Spleen (tissue), 11 donors: Measurements from ENCODE around the gene ZNF85. TPM values are rescaled to one million over a fixed set of nuclear protein-coding genes. Genes with fewer than 3 reads are reported as not detected.

Experiments
- DNase-seq: peaks from one replicate; pipeline ENCODE4 v3.0.0-alpha.2; 2020
- H3K27ac ChIP-seq, 8 donors: fragments of 200-600 bp; sonication (generic) in 7 of 8; 1 replicate in 4 of 8; 2 replicates in 4 of 8; pipeline versions ENCODE4 v1.5.0 to v1.8.0; 2016 to 2021; ENCODE audit warnings: inconsistent platforms in 4 of 8, mild to moderate bottlenecking in 4 of 8, moderate library complexity in 1 of 8
- H3K27me3 ChIP-seq, 7 donors: fragments of 200-600 bp; sonication (generic) in 6 of 7; replicated peaks in 1 of 7; 1 replicate in 4 of 7; 2 replicates in 3 of 7; pipeline versions ENCODE4 v1.5.0 to v1.8.0; 2016 to 2021; ENCODE audit warnings: inconsistent platforms in 3 of 7, mild to moderate bottlenecking in 1 of 7
- H3K36me3 ChIP-seq, 6 donors: fragments of 200-600 bp; sonication (generic) in 5 of 6; 1 replicate in 4 of 6; 2 replicates in 2 of 6; pipeline versions ENCODE4 v1.5.0 to v1.8.0; 2016 to 2021; ENCODE audit warnings: inconsistent platforms in 2 of 6
- H3K4me1 ChIP-seq, 6 donors: fragments of 200-600 bp; sonication (generic) in 5 of 6; 1 replicate in 3 of 6; 2 replicates in 3 of 6; pipeline versions ENCODE4 v1.5.0 to v1.8.0; 2016 to 2021; ENCODE audit warnings: inconsistent platforms in 3 of 6
- H3K4me3 ChIP-seq, 8 donors: fragments of 200-600 bp; sonication (generic) in 7 of 8; 1 replicate in 4 of 8; 2 replicates in 4 of 8; pipeline versions ENCODE4 v1.5.0 to v1.8.0; 2016 to 2021; ENCODE audit warnings: inconsistent platforms in 4 of 8, mild to moderate bottlenecking in 4 of 8, moderate library complexity in 2 of 8
- H3K9me3 ChIP-seq, 8 donors: fragments of 200-600 bp; sonication (generic) in 7 of 8; 1 replicate in 4 of 8; 2 replicates in 4 of 8; pipeline versions ENCODE4 v1.5.0 to v1.8.0; 2016 to 2021; ENCODE audit warnings: inconsistent platforms in 4 of 8
- CTCF ChIP-seq, 11 experiments: fragments of 200-600 bp in 7 of 11; fragments of 450-650 bp in 4 of 11; sonication (generic) in 4 of 11; IDR thresholded peaks in 8 of 11; conservative IDR thresholded peaks in 3 of 11; 1 replicate in 7 of 11; 2 replicates in 4 of 11; pipeline versions ENCODE4 v1.4.0 to v1.8.0; 2016 to 2021; ENCODE audit warnings: antibody characterized with exemption in 11 of 11, inconsistent platforms in 4 of 11, mild to moderate bottlenecking in 1 of 11
- POLR2A ChIP-seq, 3 donors: fragments of 450-650 bp; IDR thresholded peaks; one replicate each; pipeline ENCODE4 v1.5.1; 2017; ENCODE audit warnings: antibody characterized with exemption in 3 of 3, mild to moderate bottlenecking in 1 of 3
- POLR2AphosphoS5 ChIP-seq, 3 donors: sonication (generic); formaldehyde crosslinking; IDR thresholded peaks; one replicate each; pipeline ENCODE4 v1.5.1; 2017; ENCODE audit warnings: antibody characterized with exemption in 3 of 3
- WGBS, 5 donors: extraction: QIAGEN DNeasy Blood & Tissue Kit in 3 of 5; methylation state at CpG; one replicate each; pipeline versions ENCODE4 v1.1.5 to v1.1.7; 2013 to 2018; 5-methylcytosine and 5-hydroxymethylcytosine counted together
- intact Hi-C: fragments of 100-400 bp; cut with DNase I; formaldehyde crosslinking; loops from one replicate; pipeline ENCODE4 v1.15.0; 2023; ENCODE audit warnings: low total_unique reads
- polyA plus RNA-seq, 3 donors: library from polyadenylated mRNA; stranded (reverse); fragments of 200-250 nt; gene quantifications; one replicate each; pipeline ENCODE4 v1.2.1, GENCODE V29; 2013
- total RNA-seq, 7 donors: library from RNA; depleted of rRNA in 3 of 7; stranded (reverse); fragments of >200 nt in 3 of 7; fragmentation: NEBNext Ultra II Directional in 4 of 7; extraction: Animal tissue kit (Norgen Biotek cat#: 25700) in 4 of 7; gene quantifications; one replicate each; pipeline versions ENCODE4 v1.1.0 to v1.2.1, GENCODE V29; 2016 to 2021
- donor health status: healthy with polysubstance abuse.
- donor health status: DM: no; HTN: no; CAD: no; lungs with moderate emphysema.
- donor health status: DM: no; HTN: no; CAD: no.
- donor health status: Bipolar disorder and iron deficiency.
- donor health status: healthy.
- donor health status: DM: no; HTN: no; CAD: no.
- donor health status: DM: yes; HTN: yes; CAD: no.

The ZNF85 gene
- total and polyA plus RNA-seq, 10 donors: 4.6 to 18.5 (median 10.3) TPM

GRCh38 chr19:20999731-21000352 is 76.8 kb downstream of the ZNF85 start:
- TF ChIP-seq POLR2AphosphoS5 (IDR thresholded peaks at IDR 0.05) (peak in 2 of 3 donors; percentile 14 to 63), CTCF (IDR thresholded peaks at IDR 0.05 in 8 of 11, conservative IDR thresholded peaks at IDR 0.05 in 3 of 11) (no peak), POLR2A (IDR thresholded peaks at IDR 0.05) (no peak)
- no peaks in the 10 kb centered on the region for H3K36me3 ChIP-seq
- no peak overlapping the region for H3K27ac ChIP-seq
- H3K27me3 ChIP-seq: no peaks in the 10 kb centered on the region
- H3K4me1 ChIP-seq: peaks cover 0 to 16% (median 11%) of the 10 kb centered on the region in 6 donors
- H3K9me3 ChIP-seq: no peaks in the 10 kb centered on the region
- peak; percentile 88 for DNase-seq
- 0 to 3% (median 2%) methylated on average over 13 to 29 of the region's 29 CpGs for WGBS, 5 donors
- H3K4me3 ChIP-seq: peak overlapping the region; percentile 26 to 74 (median 38)
- intact Hi-C loops: no loop called here

Other genes starting within 250 kb of the ZNF85 start
- gene ZNF66, start 146.9 kb upstream of the ZNF85 start, total RNA-seq: 10 to 100 TPM in 6 of 7 donors, 1 to 10 TPM in 1; 6.2 to 21.3 (median 13.2) TPM
- gene ZNF66, start 146.9 kb upstream of the ZNF85 start, polyA plus RNA-seq: 1 to 10 TPM; 1.3 to 2.3 (median 1.4) TPM
- 10 to 100 TPM; 20.3 to 32.4 (median 26.0) TPM for gene ZNF430, start 97.4 kb downstream of the ZNF85 start, total RNA-seq
- 1 to 10 TPM; 3.3 to 5.5 (median 3.9) TPM for gene ZNF430, start 97.4 kb downstream of the ZNF85 start, polyA plus RNA-seq
- 10 to 100 TPM in 4 of 7 donors, 1 to 10 TPM in 3; 5.7 to 23.7 (median 10.2) TPM for gene ZNF714, start 159.0 kb downstream of the ZNF85 start, total RNA-seq
- gene ZNF714, start 159.0 kb downstream of the ZNF85 start, polyA plus RNA-seq: 1 to 10 TPM; 1.2 to 1.5 (median 1.3) TPM
- 10 to 100 TPM; 18.2 to 33.5 (median 22.2) TPM for gene ZNF431, start 218.8 kb downstream of the ZNF85 start, total RNA-seq
- 10 to 100 TPM in 1 of 3 donors, 1 to 10 TPM in 2; 8.8 to 13.2 (median 9.2) TPM for gene ZNF431, start 218.8 kb downstream of the ZNF85 start, polyA plus RNA-seq